Transverse colon (tissue), 3 donors: Measurements from ENCODE around the gene ZNF79.

Source experiments
- CTCF ChIP-seq, 5 experiments: fragments of 200-600 bp in 3 of 5; fragments of 450-650 bp in 2 of 5; sonication (generic) in 3 of 5; IDR thresholded peaks; 1 replicate in 2 of 5; 2 replicates in 3 of 5; pipeline ENCODE4 v1.5.1; 2016 to 2017; ENCODE audit warnings: antibody characterized with exemption in 5 of 5, inconsistent platforms in 3 of 5, mild to moderate bottlenecking in 2 of 5, moderate library complexity in 1 of 5
- EP300 ChIP-seq: sonication (generic); formaldehyde crosslinking; IDR thresholded peaks from one replicate; pipeline ENCODE4 v1.6.1; 2017; ENCODE audit warnings: antibody characterized with exemption, low read depth
- POLR2A ChIP-seq: fragments of 450-650 bp; IDR thresholded peaks from one replicate; pipeline ENCODE4 v1.6.1; 2016; ENCODE audit warnings: antibody characterized with exemption, mild to moderate bottlenecking, moderate library complexity

DNA sequence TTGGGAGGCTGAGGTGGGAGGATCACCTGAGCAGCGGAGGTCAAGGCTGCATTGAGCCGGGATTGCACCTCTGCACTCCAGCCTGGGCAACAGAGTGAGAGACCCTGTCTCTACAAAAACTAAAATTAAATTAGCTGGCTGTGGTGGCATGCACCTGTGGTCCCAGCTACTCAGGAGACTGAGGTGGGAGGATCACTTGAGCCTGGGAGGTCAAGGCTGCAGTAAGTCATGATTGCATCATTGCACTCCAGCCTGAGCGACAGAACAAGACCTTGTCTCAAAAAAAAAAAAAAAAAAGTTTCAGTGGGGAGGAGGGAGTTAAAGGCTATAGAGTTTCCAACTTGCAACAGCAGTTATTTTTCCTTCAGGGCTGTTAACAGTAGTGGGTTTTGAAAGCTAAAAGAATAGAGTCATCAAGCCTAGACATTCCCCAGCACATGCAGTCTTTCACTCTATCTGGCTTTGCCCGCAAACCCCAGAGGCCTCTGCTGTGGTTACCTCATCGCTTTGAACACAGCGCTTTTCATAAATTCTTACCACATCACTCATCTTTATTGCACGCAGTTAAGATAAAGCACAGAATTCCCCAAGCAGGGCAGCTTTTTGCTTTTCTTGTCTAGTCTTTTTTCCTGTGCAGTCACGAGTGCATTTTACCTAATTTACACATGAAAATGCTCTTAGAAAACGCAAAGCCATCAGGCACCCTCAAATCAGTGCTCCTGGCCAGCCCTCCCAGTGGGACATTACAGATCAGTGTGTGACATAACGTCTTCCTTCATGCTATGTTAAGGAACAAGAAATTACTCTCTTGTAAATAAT lies 35.9 kb upstream of the ZNF79 start:
- TF ChIP-seq CTCF (IDR thresholded peaks at IDR 0.05) (no peak), POLR2A (no peak), EP300 (no peak)
